GM12878 (cell line): Measurements from ENCODE around the gene CREB5. TPM values are rescaled to one million over a fixed set of nuclear protein-coding genes. Genes with fewer than 3 reads are reported as not detected.

Experiments used
- ATAC-seq: fragments of 200-7000 bp; cut with Tn5 transposase; 3 replicates; pipeline ENCODE4 v1.9.1; 2020; ENCODE audit warnings: mild to moderate bottlenecking, moderate library complexity
- BruUV-seq: library from RNA; stranded (reverse); fragments of 400-500 nt; replicated peaks from 2 replicates; lab custom pipeline; 2021; lab: Mats Ljungman, UMichigan
- CTCF ChIA-PET: fragments of 300-600 bp; sonication (Branson Sonifier 250); formaldehyde crosslinking; extraction: SDS; loops from one replicate; lab custom pipeline; 2021; ENCODE audit warnings: inconsistent platforms; lab: Yijun Ruan, JAX
- POLR2A ChIA-PET: fragments of 350-600 bp; formaldehyde crosslinking; extraction: SDS; loops from one replicate; lab custom pipeline; 2021; ENCODE audit warnings: inconsistent platforms; lab: Charles Lee
- RAD21 ChIA-PET: fragments of 300-600 bp; sonication (Branson Sonifier 250); formaldehyde crosslinking; loops from one replicate; lab custom pipeline; 2023; ENCODE audit warnings: antibody characterized with exemption; ENCODE audit not compliant: unreplicated experiment; lab: Charles Lee
- SMC1A ChIA-PET: fragments of 300-600 bp; sonication (Branson Sonifier 250); formaldehyde crosslinking; loops from one replicate; lab custom pipeline; 2023; ENCODE audit not compliant: unreplicated experiment, uncharacterized antibody; lab: Charles Lee
- DNase-seq: peaks from one replicate; pipeline ENCODE4 v3.0.0-alpha.2; 2011; ENCODE audit warnings: low read depth, low spot score
- FAIRE-seq: peaks from 3 replicates; lab custom pipeline; 2011; peaks lifted over from hg19 to GRCh38; lab: Jason Lieb, UNC
- H2AFZ ChIP-seq: 2 replicates; pipeline ENCODE4 v1.6.0; 2011; ENCODE audit warnings: low read depth, low read length, control low read depth; ENCODE audit not compliant: control insufficient read depth
- H3K27ac ChIP-seq: 2 replicates; pipeline ENCODE4 v1.5.1; 2011; ENCODE audit warnings: control low read depth; ENCODE audit not compliant: control insufficient read depth, insufficient read depth
- H3K27me3 ChIP-seq, 2 experiments: replicated peaks in 1 of 2; 2 replicates each; pipeline versions ENCODE4 v1.6.0 to v1.6.1; 2011; ENCODE audit warnings: low read length in 1 of 2; ENCODE audit not compliant: control insufficient read depth in 2 of 2, insufficient read depth in 2 of 2
- H3K36me3 ChIP-seq, 2 experiments: 2 replicates each; pipeline ENCODE4 v1.5.1; 2011; ENCODE audit warnings: low read length in 1 of 2; ENCODE audit not compliant: control insufficient read depth in 2 of 2, insufficient read depth in 2 of 2
- H3K4me1 ChIP-seq: 2 replicates; pipeline ENCODE4 v1.6.1; 2011; ENCODE audit warnings: mild to moderate bottlenecking, low read length, moderate library complexity, mixed read lengths; ENCODE audit not compliant: control insufficient read depth, insufficient read depth
- H3K4me2 ChIP-seq: 2 replicates; pipeline ENCODE4 v1.6.0; 2011; ENCODE audit warnings: control low read depth; ENCODE audit not compliant: control insufficient read depth, insufficient read depth
- H3K4me3 ChIP-seq: fragments of 200-600 bp; sonication (generic); 2 replicates; pipeline ENCODE4 v1.5.1; 2016
- H3K79me2 ChIP-seq: 2 replicates; pipeline ENCODE4 v1.6.0; 2011; ENCODE audit warnings: low read length; ENCODE audit not compliant: control insufficient read depth, insufficient read depth
- H3K9ac ChIP-seq: 2 replicates; pipeline ENCODE4 v1.8.0; 2011; ENCODE audit warnings: low read length, control low read depth, mixed read lengths; ENCODE audit not compliant: control insufficient read depth, insufficient read depth
- H3K9me3 ChIP-seq: replicated peaks from 3 replicates; pipeline ENCODE4 v1.5.1; 2011; ENCODE audit warnings: mild to moderate bottlenecking, low read length; ENCODE audit not compliant: control insufficient read depth, insufficient read depth
- H4K20me1 ChIP-seq: 2 replicates; pipeline ENCODE4 v1.6.0; 2011; ENCODE audit not compliant: control insufficient read depth, insufficient read depth
- BACH1 ChIP-seq: fragments of 450-650 bp; IDR thresholded peaks from 2 replicates; pipeline ENCODE4 v1.6.1; 2017; ENCODE audit warnings: mild to moderate bottlenecking, borderline replicate concordance
- KAT2A ChIP-seq: conservative IDR thresholded peaks from 2 replicates; pipeline ENCODE4 v1.6.1; 2011; ENCODE audit warnings: low read depth, low read length; ENCODE audit not compliant: control insufficient read depth
- RB1 ChIP-seq: fragments of 450-650 bp; formaldehyde crosslinking; IDR thresholded peaks from 2 replicates; pipeline ENCODE4 v1.6.1; 2017; ENCODE audit warnings: mild to moderate bottlenecking, borderline replicate concordance
- ZNF24 ChIP-seq: fragments of 450-650 bp; IDR thresholded peaks from 2 replicates; pipeline ENCODE4 v1.6.1; 2017; ENCODE audit warnings: antibody characterized with exemption, mild to moderate bottlenecking
- ZSCAN29 ChIP-seq: fragments of 450-650 bp; IDR thresholded peaks from 2 replicates; pipeline ENCODE4 v1.6.1; 2017; ENCODE audit warnings: mild to moderate bottlenecking, moderate library complexity
- WGBS: methylation state at CpG from one replicate; pipeline ENCODE4 v1.1.6; 2016; ENCODE audit warnings: low lambda C conversion rate; ENCODE audit not compliant: insufficient replicate concordance, insufficient coverage; ENCODE audit errors: missing lambda C conversion rate; 5-methylcytosine and 5-hydroxymethylcytosine counted together
- in situ Hi-C: fragments of 300-500 bp; cut with MboI; formaldehyde crosslinking; loops from 9 replicates; pipeline ENCODE4 v1.14.3; 2018; ENCODE audit warnings: mixed read lengths
- intact Hi-C: fragments of 100-400 bp; cut with micrococcal nuclease; formaldehyde crosslinking; loops from one replicate; pipeline ENCODE4 v1.14.2; 2022; ENCODE audit not compliant: unreplicated experiment
- polyA plus RNA-seq, 11 experiments: library from polyadenylated mRNA; depleted of rRNA in 4 of 11; unstranded in 6 of 11; stranded (reverse) in 5 of 11; fragments of >200 nt; fragmentation: Nextera tagmentation in 4 of 11; fragmentation: Illumina TruSeq in 1 of 11; extraction: Ambion mirVana in 4 of 11; extraction: Trizol in 1 of 11; gene quantifications; 1 replicate in 1 of 11; 2 replicates in 10 of 11; pipeline versions ENCODE4 v1.2.1 to v1.2.3, GENCODE V29; 2011 to 2016; ENCODE audit warnings: inconsistent platforms in 2 of 11, missing spikeins in 2 of 11, low read depth in 1 of 11
- total RNA-seq, 4 experiments: library from RNA; depleted of rRNA in 3 of 4; stranded (reverse); fragments of >200 nt in 3 of 4; fragmentation: Illumina TruSeq in 1 of 4; extraction: Trizol in 1 of 4; gene quantifications; 2 replicates each; pipeline versions ENCODE4 v1.2.1 to v1.2.3, GENCODE V29; 2013 to 2021
- TF ChIP-seq, protein P1 (sequence below): IDR thresholded peaks from 2 replicates; pipeline ENCODE4 v1.6.1; 2012; ENCODE audit warnings: low read depth, low read length, improper control_type of control experiment
- TF ChIP-seq, protein P2 (sequence below): fragments of 450-650 bp; IDR thresholded peaks from 2 replicates; pipeline ENCODE4 v1.6.1; 2017; ENCODE audit warnings: mild to moderate bottlenecking, moderate library complexity
- TF ChIP-seq, protein P3 (sequence below): fragments of 450-650 bp; IDR thresholded peaks from 2 replicates; pipeline ENCODE4 v1.6.1; 2016; ENCODE audit warnings: mild to moderate bottlenecking
- TF ChIP-seq, protein P4 (sequence below): fragments of 450-650 bp; formaldehyde crosslinking; IDR thresholded peaks from 2 replicates; pipeline ENCODE4 v1.4.0; 2020; ENCODE audit warnings: mild to moderate bottlenecking, moderate library complexity
- TF ChIP-seq, protein P5 (sequence below): fragments of 150-350 bp; IDR thresholded peaks from 2 replicates; pipeline ENCODE4 v1.6.1; 2014; ENCODE audit warnings: mild to moderate bottlenecking, low read depth, low read length
- TF ChIP-seq, protein P6 (sequence below): fragments of 450-650 bp; IDR thresholded peaks from 2 replicates; pipeline ENCODE4 v1.6.1; 2016; ENCODE audit warnings: mild to moderate bottlenecking

The CREB5 gene
- total and polyA plus RNA-seq, 10 of the 15 experiments (the other 5 are each of a cell fraction or from before 2014, with no cell fraction given): 12.9 to 74.1 (median 53.0) TPM

DNA sequence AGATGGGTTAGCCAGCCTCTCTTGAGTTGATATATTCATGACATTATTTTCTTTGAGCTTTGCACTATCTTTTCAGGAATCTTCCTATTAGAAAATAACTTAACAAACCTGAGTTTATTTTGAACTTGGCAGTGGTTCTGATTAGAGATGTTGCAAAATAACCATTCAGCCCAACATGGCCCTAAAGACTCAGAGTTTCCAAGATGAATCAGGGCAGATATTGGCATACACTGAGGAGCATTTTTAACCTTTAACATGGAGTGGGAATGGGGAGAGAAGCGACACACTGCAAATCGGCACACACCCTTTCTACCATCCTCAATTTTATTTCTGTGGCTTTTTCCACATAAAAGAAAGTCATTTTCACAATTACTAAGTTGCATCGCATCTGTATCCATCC is 355.0 kb downstream of the CREB5 start:
- Histone ChIP-seq H3K9me3 (no peaks in the 10 kb centered on the region), H3K4me2 (no peak overlapping the region), H2AFZ (no peak overlapping the region), H4K20me1 (no peaks in the 10 kb centered on the region), H3K79me2 (no peaks in the 10 kb centered on the region), H3K27me3 (no peaks in the 10 kb centered on the region), H3K4me3 (no peak overlapping the region), H3K36me3 (no peaks in the 10 kb centered on the region), H3K4me1 (no peaks in the 10 kb centered on the region), H3K9ac (no peak overlapping the region), H3K27ac (no peak overlapping the region)
- DNase-seq: no peak
- no peak for ATAC-seq
- ChIA-PET CTCF (no interaction called here), RAD21 (no interaction called here), SMC1A (no interaction called here), POLR2A (interaction anchor here (0.7 kb wide), 1 partner anchor 39 kb away, joined by 3 read pairs; no protein-coding TSS in a partner anchor)
- in situ Hi-C loops (no loop called here), intact Hi-C loops (no loop called here)
- BruUV-seq: no TSS peak
- 46% methylated on average over 3 of the region's 3 CpGs for WGBS
- FAIRE-seq: no peak
- TF ChIP-seq, protein P1, sequence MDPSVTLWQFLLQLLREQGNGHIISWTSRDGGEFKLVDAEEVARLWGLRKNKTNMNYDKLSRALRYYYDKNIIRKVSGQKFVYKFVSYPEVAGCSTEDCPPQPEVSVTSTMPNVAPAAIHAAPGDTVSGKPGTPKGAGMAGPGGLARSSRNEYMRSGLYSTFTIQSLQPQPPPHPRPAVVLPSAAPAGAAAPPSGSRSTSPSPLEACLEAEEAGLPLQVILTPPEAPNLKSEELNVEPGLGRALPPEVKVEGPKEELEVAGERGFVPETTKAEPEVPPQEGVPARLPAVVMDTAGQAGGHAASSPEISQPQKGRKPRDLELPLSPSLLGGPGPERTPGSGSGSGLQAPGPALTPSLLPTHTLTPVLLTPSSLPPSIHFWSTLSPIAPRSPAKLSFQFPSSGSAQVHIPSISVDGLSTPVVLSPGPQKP: no peak
- TF ChIP-seq ZNF24: no peak
- TF ChIP-seq, protein P2, sequence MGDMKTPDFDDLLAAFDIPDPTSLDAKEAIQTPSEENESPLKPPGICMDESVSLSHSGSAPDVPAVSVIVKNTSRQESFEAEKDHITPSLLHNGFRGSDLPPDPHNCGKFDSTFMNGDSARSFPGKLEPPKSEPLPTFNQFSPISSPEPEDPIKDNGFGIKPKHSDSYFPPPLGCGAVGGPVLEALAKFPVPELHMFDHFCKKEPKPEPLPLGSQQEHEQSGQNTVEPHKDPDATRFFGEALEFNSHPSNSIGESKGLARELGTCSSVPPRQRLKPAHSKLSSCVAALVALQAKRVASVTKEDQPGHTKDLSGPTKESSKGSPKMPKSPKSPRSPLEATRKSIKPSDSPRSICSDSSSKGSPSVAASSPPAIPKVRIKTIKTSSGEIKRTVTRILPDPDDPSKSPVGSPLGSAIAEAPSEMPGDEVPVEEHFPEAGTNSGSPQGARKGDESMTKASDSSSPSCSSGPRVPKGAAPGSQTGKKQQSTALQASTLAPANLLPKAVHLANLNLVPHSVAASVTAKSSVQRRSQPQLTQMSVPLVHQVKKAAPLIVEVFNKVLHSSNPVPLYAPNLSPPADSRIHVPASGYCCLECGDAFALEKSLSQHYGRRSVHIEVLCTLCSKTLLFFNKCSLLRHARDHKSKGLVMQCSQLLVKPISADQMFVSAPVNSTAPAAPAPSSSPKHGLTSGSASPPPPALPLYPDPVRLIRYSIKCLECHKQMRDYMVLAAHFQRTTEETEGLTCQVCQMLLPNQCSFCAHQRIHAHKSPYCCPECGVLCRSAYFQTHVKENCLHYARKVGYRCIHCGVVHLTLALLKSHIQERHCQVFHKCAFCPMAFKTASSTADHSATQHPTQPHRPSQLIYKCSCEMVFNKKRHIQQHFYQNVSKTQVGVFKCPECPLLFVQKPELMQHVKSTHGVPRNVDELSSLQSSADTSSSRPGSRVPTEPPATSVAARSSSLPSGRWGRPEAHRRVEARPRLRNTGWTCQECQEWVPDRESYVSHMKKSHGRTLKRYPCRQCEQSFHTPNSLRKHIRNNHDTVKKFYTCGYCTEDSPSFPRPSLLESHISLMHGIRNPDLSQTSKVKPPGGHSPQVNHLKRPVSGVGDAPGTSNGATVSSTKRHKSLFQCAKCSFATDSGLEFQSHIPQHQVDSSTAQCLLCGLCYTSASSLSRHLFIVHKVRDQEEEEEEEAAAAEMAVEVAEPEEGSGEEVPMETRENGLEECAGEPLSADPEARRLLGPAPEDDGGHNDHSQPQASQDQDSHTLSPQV: no peak
- TF ChIP-seq, protein P3, sequence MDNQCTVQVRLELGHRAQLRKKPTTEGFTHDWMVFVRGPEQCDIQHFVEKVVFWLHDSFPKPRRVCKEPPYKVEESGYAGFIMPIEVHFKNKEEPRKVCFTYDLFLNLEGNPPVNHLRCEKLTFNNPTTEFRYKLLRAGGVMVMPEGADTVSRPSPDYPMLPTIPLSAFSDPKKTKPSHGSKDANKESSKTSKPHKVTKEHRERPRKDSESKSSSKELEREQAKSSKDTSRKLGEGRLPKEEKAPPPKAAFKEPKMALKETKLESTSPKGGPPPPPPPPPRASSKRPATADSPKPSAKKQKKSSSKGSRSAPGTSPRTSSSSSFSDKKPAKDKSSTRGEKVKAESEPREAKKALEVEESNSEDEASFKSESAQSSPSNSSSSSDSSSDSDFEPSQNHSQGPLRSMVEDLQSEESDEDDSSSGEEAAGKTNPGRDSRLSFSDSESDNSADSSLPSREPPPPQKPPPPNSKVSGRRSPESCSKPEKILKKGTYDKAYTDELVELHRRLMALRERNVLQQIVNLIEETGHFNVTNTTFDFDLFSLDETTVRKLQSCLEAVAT: no peak
- no peak for TF ChIP-seq ZSCAN29
- TF ChIP-seq, protein P4, sequence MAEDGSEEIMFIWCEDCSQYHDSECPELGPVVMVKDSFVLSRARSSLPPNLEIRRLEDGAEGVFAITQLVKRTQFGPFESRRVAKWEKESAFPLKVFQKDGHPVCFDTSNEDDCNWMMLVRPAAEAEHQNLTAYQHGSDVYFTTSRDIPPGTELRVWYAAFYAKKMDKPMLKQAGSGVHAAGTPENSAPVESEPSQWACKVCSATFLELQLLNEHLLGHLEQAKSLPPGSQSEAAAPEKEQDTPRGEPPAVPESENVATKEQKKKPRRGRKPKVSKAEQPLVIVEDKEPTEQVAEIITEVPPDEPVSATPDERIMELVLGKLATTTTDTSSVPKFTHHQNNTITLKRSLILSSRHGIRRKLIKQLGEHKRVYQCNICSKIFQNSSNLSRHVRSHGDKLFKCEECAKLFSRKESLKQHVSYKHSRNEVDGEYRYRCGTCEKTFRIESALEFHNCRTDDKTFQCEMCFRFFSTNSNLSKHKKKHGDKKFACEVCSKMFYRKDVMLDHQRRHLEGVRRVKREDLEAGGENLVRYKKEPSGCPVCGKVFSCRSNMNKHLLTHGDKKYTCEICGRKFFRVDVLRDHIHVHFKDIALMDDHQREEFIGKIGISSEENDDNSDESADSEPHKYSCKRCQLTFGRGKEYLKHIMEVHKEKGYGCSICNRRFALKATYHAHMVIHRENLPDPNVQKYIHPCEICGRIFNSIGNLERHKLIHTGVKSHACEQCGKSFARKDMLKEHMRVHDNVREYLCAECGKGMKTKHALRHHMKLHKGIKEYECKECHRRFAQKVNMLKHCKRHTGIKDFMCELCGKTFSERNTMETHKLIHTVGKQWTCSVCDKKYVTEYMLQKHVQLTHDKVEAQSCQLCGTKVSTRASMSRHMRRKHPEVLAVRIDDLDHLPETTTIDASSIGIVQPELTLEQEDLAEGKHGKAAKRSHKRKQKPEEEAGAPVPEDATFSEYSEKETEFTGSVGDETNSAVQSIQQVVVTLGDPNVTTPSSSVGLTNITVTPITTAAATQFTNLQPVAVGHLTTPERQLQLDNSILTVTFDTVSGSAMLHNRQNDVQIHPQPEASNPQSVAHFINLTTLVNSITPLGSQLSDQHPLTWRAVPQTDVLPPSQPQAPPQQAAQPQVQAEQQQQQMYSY (CRISPR knock-in tag): no peak
- TF ChIP-seq, protein P5, sequence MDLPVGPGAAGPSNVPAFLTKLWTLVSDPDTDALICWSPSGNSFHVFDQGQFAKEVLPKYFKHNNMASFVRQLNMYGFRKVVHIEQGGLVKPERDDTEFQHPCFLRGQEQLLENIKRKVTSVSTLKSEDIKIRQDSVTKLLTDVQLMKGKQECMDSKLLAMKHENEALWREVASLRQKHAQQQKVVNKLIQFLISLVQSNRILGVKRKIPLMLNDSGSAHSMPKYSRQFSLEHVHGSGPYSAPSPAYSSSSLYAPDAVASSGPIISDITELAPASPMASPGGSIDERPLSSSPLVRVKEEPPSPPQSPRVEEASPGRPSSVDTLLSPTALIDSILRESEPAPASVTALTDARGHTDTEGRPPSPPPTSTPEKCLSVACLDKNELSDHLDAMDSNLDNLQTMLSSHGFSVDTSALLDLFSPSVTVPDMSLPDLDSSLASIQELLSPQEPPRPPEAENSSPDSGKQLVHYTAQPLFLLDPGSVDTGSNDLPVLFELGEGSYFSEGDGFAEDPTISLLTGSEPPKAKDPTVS: no peak
- TF ChIP-seq BACH1: no peak
- no peak for TF ChIP-seq KAT2A
- TF ChIP-seq, protein P6, sequence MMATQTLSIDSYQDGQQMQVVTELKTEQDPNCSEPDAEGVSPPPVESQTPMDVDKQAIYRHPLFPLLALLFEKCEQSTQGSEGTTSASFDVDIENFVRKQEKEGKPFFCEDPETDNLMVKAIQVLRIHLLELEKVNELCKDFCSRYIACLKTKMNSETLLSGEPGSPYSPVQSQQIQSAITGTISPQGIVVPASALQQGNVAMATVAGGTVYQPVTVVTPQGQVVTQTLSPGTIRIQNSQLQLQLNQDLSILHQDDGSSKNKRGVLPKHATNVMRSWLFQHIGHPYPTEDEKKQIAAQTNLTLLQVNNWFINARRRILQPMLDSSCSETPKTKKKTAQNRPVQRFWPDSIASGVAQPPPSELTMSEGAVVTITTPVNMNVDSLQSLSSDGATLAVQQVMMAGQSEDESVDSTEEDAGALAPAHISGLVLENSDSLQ: no peak
- no peak for TF ChIP-seq RB1
